T-helper 1 cell treated with Interleukin-12 subunit alpha and Interleukin-12 subunit beta and Interleukin-4 antibody, amounts not matched to agents 30 μg/mL and 1 μg/mL, for 36 hours (primary cell): Measurements from ENCODE around the gene REV1.
"Not testable (repeated sequence)": the region's sequence is repeated elsewhere in the genome, so short reads cannot be mapped to it uniquely, and the experiment has no call there.

Experiments used
- H3K27ac Mint-ChIP-seq: one replicate; pipeline ENCODE4 v1.8.0; 2021; ENCODE audit warnings: mild to moderate bottlenecking, mixed read lengths
- H3K27me3 Mint-ChIP-seq: one replicate; pipeline ENCODE4 v1.8.0; 2021; ENCODE audit warnings: low read depth, mixed read lengths
- H3K36me3 Mint-ChIP-seq: one replicate; pipeline ENCODE4 v1.8.0; 2021; ENCODE audit warnings: low read depth, mixed read lengths
- H3K4me1 Mint-ChIP-seq: one replicate; pipeline ENCODE4 v1.8.0; 2021; ENCODE audit warnings: low read depth, mixed read lengths
- H3K4me3 Mint-ChIP-seq: one replicate; pipeline ENCODE4 v1.8.0; 2021; ENCODE audit warnings: mild to moderate bottlenecking, moderate library complexity, mixed read lengths
- H3K9me3 Mint-ChIP-seq: one replicate; pipeline ENCODE4 v1.8.0; 2021; ENCODE audit warnings: mixed read lengths

Gene REV1

DNA sequence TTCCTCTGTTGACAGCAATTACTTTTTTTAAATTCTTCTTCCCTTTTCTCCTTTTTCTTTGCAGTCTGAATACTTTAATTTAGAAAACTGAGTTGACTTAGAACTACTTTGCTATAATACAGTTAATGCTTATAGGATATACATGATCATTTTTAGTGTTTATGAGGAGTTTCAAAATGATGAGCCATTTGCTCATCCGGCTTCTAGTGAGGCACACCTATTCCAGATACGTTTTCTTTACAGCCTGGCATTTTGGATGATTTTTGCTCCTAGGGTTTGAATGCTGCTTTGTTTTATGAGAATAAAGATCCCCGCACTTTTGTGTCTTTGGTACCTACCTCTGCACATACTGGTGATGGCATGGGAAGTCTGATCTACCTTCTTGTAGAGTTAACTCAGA lies 99.9 kb downstream of the REV1 start:
- Mint-ChIP-seq H3K4me3 (no peak overlapping the region), H3K27me3 (no peaks in the 10 kb centered on the region), H3K4me1 (peaks cover 2% of the 10 kb centered on the region), H3K9me3 (no peaks in the 10 kb centered on the region), H3K27ac (no peak overlapping the region), H3K36me3 (peaks cover 26% of the 10 kb centered on the region)

DNA sequence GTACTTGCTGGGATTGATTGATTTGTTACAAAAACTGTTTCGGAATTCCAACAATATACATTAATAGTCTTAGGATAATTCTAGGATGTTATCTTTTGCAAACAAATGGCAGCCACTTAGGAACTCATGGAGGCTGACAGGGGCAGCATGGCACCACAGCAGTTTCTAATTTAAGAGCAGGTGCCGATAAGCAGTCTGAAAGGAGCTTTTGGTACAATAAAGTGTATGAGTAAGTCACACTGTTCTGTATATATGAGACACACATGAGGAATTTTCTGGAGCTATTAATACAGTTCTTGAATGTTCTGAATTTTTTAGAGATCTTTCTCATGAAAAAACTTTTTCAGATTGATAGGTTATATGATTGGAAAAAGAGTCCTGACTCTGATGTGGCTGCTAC lies 100.4 kb downstream of the REV1 start:
- Mint-ChIP-seq H3K4me1 (peaks cover 2% of the 10 kb centered on the region), H3K27ac (no peak overlapping the region), H3K9me3 (no peaks in the 10 kb centered on the region), H3K4me3 (no peak overlapping the region), H3K36me3 (peaks cover 29% of the 10 kb centered on the region), H3K27me3 (no peaks in the 10 kb centered on the region)

DNA sequence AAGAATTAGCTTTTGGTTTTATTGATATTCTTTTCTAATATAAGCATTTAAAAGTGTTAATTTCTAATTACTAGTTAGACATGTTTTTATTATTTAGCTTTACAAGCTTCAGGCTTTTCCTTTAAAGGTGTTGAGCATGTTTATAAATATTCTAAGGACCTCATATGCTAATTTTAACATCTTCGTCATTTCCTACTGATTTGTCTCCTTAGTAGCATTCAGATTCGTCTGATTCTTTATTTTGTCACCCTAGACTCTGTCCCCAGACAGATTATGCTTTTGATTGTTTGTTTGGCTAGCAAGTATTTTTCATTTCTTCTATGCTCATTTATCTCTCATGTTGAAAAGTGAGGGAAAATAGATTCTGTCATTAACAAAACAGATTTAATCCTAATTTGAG lies 100.9 kb downstream of the REV1 start:
- H3K4me1 Mint-ChIP-seq: peaks cover 2% of the 10 kb centered on the region
- H3K36me3 Mint-ChIP-seq: peaks cover 29% of the 10 kb centered on the region
- H3K9me3 Mint-ChIP-seq: no peaks in the 10 kb centered on the region
- no peaks in the 10 kb centered on the region for H3K27me3 Mint-ChIP-seq
- no peak overlapping the region for H3K4me3 Mint-ChIP-seq
- H3K27ac Mint-ChIP-seq: no peak overlapping the region

DNA sequence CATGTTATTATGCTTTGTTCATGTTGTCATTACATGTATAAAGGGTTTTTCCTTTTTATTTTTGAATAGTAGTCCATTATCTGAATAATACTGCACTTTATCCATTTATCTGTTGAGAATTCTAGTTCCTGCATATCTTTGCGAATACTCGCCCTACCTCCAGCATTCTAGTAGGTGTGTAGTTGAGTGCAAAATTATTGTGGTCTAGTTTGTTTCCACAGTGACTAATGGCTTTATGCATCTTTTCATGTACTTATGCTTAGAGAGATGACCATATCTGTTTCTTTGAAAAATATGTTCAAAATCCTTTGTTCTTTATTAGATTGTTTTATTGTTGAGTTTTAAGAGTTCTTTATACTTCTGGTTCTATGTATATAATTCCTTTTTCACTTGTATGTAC lies 103.8 kb downstream of the REV1 start:
- H3K4me1 Mint-ChIP-seq: peaks cover 2% of the 10 kb centered on the region
- no peaks in the 10 kb centered on the region for H3K27me3 Mint-ChIP-seq
- H3K27ac Mint-ChIP-seq: no peak overlapping the region
- H3K9me3 Mint-ChIP-seq: no peaks in the 10 kb centered on the region
- no peak overlapping the region for H3K4me3 Mint-ChIP-seq
- H3K36me3 Mint-ChIP-seq: peaks cover 39% of the 10 kb centered on the region

DNA sequence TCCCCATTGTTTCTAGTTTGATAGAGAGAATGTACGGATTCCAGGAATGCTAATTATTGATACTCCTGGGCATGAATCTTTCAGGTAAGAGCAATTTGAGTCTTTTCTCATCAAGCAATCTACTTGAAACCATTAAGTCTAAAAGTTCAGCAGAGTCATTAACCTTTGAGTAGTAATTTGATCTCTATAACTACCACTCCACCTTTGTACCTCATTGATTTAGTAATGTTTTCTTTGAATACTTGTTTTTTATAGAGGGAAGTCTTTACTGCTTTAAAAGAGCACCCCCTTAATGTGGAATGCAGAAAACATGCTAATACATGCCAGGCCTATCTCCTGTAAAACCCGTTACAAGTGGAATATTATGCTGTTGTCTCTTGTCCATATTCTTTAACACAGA lies 107.7 kb downstream of the REV1 start:
- Mint-ChIP-seq H3K4me3 (no peak overlapping the region), H3K4me1 (peaks cover 12% of the 10 kb centered on the region), H3K36me3 (peaks cover 52% of the 10 kb centered on the region)

DNA sequence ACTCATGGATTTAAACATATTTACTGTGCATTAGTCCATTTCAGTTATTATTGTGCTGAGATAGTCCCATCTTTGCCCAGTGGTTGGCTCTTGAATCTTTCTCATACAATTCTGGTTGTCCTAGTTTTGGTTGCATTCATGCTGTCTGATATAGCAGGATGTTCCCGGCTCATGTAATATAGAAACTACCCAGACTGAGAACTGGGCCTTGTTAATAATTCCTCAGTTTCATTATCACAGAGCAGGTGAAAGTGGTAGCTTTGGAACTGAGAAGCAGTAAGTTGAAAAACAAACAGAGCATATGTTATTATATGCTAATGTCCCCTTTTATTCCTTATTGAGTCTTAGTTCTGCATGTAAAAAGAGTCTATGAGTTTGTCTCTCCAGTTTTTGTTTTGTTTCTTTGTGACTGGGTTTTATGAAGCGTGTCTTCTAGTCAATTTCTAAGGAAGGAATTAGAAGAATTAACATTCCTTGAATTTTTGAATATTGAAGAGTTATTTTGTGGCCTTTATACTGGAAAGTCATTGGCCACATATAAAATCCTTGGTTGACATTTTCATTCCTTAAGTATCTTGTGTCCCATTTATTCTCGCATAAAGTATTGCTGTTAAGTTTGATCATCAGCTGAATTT lies 109.3 kb downstream of the REV1 start:
- peaks cover 18% of the 10 kb centered on the region for H3K4me1 Mint-ChIP-seq
- H3K4me3 Mint-ChIP-seq: no peak overlapping the region
- H3K27ac Mint-ChIP-seq: no peak overlapping the region
- no peaks in the 10 kb centered on the region for H3K9me3 Mint-ChIP-seq
- H3K27me3 Mint-ChIP-seq: no peaks in the 10 kb centered on the region
- peaks cover 57% of the 10 kb centered on the region for H3K36me3 Mint-ChIP-seq

More for the DNA sequence above, 107.7 kb downstream of the REV1 start:
- Mint-ChIP-seq H3K27ac (no peak overlapping the region), H3K9me3 (no peaks in the 10 kb centered on the region), H3K27me3 (no peaks in the 10 kb centered on the region)

DNA sequence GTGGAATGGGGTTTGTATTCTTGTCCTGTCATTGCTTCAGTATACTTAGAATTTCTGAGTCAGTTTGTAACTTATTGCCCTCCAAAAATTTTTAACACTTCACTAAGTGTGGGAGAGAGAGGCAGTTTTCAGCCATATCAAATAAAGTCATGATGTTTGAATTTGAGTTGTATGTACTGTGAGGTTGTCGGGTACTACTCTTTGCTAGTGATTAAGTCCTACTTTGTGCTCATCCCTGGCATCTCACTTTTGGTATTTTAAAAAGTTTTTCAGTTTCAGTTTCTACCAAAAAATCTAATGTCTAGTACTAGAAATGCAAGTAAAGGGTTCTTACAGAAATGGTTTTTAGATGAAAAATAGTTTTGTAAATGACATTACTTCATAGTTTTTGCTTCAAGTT lies 111.9 kb downstream of the REV1 start:
- H3K4me3 Mint-ChIP-seq: no peak overlapping the region
- no peak overlapping the region for H3K27ac Mint-ChIP-seq
- H3K4me1 Mint-ChIP-seq: peaks cover 18% of the 10 kb centered on the region
- peaks cover 67% of the 10 kb centered on the region for H3K36me3 Mint-ChIP-seq
- peaks cover 6% of the 10 kb centered on the region for H3K9me3 Mint-ChIP-seq
- H3K27me3 Mint-ChIP-seq: no peaks in the 10 kb centered on the region

DNA sequence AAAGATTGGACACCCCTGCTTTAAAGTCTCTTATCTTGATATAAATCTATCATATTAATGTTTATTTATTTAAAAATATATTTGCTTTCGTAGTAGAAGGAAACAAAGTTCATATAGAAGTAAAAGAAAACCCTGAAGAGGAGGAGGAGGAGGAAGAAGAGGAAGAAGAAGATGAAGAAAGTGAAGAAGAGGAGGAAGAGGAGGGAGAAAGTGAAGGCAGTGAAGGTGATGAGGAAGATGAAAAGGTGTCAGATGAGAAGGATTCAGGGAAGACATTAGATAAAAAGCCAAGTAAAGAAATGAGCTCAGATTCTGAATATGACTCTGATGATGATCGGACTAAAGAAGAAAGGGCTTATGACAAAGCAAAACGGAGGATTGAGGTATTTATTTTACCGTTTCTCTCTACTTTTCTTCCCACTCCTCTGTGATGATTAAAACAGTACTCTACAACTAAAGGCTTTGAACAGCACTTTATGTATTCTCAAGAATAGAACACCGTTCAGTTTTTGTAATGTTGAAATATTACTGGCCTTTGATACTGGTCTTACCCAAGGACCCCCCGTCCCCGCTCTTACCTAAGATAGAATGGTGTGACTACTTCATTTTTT lies 113.5 kb downstream of the REV1 start:
- Mint-ChIP-seq H3K36me3 (peaks cover 71% of the 10 kb centered on the region), H3K27me3 (no peaks in the 10 kb centered on the region), H3K9me3 (peaks cover 6% of the 10 kb centered on the region), H3K4me1 (peaks cover 18% of the 10 kb centered on the region), H3K4me3 (no peak overlapping the region), H3K27ac (no peak overlapping the region)

DNA sequence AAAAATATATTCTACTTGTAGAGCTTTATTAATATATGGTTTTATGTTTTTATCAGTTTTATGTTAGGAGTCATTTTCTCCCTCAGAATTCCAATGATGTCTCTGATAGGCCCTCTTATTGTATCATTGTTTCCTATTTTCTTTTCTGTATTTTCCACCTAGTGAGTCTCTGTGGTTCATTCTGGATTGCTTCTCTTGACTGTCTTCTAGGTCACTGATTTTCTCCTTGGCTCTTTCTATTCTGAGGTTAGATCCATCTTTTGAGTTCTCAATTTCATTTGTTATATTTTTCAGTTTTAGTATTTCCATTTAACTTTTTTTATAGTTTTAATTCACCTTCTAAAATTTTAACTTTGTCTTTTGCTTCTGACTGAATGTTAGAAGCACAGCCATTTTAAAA lies 115.1 kb downstream of the REV1 start:
- Mint-ChIP-seq H3K36me3 (peaks cover 66% of the 10 kb centered on the region), H3K27me3 (no peaks in the 10 kb centered on the region), H3K4me3 (no peak overlapping the region), H3K9me3 (peaks cover 6% of the 10 kb centered on the region), H3K4me1 (peaks cover 13% of the 10 kb centered on the region), H3K27ac (no peak overlapping the region)

DNA sequence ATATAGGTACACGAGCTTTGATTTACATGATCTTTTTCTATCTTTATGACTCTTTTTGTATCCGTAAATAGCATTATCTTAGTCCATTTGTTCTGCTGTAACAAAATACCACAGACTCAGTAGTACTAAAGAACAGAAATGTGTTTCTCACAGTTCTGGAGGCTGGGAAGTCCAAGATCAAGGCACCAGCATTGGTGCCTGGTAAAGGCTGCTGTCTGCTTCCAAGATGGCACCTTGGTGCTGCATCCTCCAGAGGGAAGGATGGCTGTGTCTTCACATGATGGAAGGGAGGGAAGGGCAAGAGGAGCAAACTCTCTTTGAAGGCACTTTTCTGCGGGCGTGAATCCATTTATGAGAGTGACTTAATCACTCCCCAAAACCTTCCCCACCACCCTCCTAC lies 116.7 kb downstream of the REV1 start:
- Mint-ChIP-seq H3K27me3 (no peaks in the 10 kb centered on the region), H3K27ac (no peak overlapping the region), H3K36me3 (peaks cover 57% of the 10 kb centered on the region)

DNA sequence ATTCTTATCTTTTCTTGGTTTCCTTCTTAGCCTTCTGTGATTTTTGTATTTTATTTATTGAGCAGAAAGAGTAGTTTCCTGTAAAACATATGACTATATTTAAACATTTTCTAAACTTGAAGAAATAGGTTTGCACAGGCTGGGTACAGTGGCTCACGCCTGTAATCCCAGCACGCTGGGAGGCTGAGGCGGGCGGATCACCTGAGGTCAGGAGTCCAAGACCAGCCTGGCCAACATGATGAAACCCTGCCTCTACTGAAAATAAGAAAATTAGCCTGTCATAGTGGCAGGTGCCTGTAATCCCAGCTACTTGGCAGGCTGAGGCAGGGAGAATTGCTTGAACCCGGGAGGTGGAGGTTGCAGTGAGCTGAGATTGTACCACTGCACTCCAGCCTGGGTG lies 121.0 kb downstream of the REV1 start:
- not testable (repeated sequence) for H3K27me3 Mint-ChIP-seq, H3K4me3 Mint-ChIP-seq, H3K9me3 Mint-ChIP-seq, H3K4me1 Mint-ChIP-seq, H3K27ac Mint-ChIP-seq
- peaks cover 52% of the 10 kb centered on the region for H3K36me3 Mint-ChIP-seq

More for the DNA sequence above, 116.7 kb downstream of the REV1 start:
- Mint-ChIP-seq H3K4me3 (no peak overlapping the region), H3K4me1 (peaks cover 13% of the 10 kb centered on the region), H3K9me3 (peaks cover 6% of the 10 kb centered on the region)

DNA sequence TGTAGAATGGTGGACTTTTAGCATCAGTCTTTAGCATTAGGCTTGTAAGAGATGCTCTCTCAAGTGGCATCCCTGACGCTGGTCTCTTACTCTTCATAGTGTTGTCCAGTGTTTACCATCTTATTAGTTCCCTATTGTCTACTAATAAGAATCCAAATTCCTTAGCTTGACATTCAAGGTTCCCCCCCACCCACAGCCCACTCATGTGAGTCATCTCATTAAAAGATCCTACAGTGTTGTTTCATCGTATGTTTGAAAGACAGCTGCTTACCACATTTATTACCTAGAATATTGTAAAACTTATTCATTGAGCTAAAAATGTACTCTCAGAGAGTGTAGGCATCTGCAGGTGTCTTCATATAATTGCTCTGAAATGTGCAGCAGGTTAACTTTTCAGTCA lies 124.2 kb downstream of the REV1 start:
- Mint-ChIP-seq H3K27me3 (no peaks in the 10 kb centered on the region), H3K27ac (no peak overlapping the region), H3K9me3 (no peaks in the 10 kb centered on the region), H3K36me3 (peaks cover 45% of the 10 kb centered on the region), H3K4me1 (no peaks in the 10 kb centered on the region), H3K4me3 (no peak overlapping the region)

DNA sequence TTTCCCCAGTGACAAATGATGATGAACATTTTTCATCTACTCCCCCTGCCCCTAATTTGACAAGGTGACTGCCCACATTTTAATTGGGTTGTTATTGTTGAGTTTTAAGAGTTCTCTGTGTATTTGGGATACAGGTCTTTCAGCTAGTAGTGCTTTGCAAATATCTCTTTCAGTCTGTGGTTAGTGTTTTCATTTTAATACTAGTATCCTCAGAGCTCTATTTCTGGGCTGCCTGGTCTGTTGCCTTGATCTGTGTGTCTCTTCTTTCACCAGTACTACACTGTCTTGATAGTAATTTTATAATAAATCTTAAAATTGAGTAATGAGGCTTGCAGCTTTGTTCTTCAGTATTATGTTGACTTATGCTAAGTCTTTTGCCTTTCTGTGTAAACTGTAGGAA lies 133.0 kb downstream of the REV1 start:
- H3K4me3 Mint-ChIP-seq: no peak overlapping the region
- H3K27me3 Mint-ChIP-seq: no peaks in the 10 kb centered on the region
- H3K27ac Mint-ChIP-seq: no peak overlapping the region
- H3K36me3 Mint-ChIP-seq: peaks cover 12% of the 10 kb centered on the region
- H3K9me3 Mint-ChIP-seq: no peaks in the 10 kb centered on the region
- peaks cover 18% of the 10 kb centered on the region for H3K4me1 Mint-ChIP-seq

DNA sequence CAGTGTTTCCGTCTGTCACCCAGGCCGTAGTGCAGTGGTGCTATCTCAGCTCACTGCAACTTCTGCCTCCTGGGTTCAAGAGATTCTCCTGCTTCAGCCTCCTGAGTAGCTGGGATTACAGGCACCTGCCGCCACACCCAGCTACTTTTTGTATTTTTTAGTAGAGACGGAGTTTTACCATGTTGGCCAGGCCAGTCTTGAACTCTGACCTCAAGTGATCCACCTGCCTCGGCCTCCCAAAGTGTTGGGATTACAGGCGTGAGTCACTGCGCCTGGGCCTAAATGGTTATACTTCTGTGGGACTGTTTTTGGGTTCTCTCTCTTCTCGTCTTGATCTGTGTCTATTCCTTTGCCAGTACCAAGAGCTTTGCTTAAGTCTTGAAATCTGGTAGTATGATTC lies 135.0 kb downstream of the REV1 start:
- not testable (repeated sequence) for H3K4me3 Mint-ChIP-seq, H3K27ac Mint-ChIP-seq, H3K9me3 Mint-ChIP-seq, H3K36me3 Mint-ChIP-seq, H3K27me3 Mint-ChIP-seq
- H3K4me1 Mint-ChIP-seq: peaks cover 25% of the 10 kb centered on the region

DNA sequence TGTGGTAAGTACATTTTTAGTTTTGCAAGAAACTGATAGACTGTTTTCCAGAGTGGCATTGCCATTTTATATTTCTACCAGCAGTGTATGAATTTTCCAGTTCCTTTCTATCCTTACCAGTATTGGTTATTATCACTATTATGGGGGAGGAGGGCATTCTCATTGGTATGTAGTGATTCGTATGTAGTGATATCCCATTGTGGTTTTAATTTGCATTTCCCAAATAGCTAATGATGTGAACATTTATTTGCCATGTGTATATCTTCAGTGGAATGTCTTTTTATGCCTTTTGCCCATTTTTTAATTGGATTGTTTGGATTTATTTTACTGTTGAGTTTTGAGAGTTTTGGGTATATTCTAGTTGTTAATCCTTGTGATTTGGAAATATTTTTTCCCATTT lies 135.7 kb downstream of the REV1 start:
- Mint-ChIP-seq H3K27ac (no peak overlapping the region), H3K4me3 (no peak overlapping the region), H3K4me1 (peaks cover 29% of the 10 kb centered on the region), H3K36me3 (peaks cover 4% of the 10 kb centered on the region), H3K27me3 (no peaks in the 10 kb centered on the region), H3K9me3 (no peaks in the 10 kb centered on the region)
